ENCODE results near the gene KIAA1614.
"Not testable (repeated sequence)": the region's sequence is repeated elsewhere in the genome, so short reads cannot be mapped to it uniquely, and the experiment has no call there.

The KIAA1614 gene

GRCh38 chr1:180966744-180967536 lies 54.2 kb downstream of the KIAA1614 start:
- DNase-seq, result no peak

- no peak for DNase-seq
These were observed 54.9 kb downstream of the KIAA1614 start for GRCh38 chr1:180967558-180967957.

GRCh38 chr1:180968834-180969233 lies 56.1 kb downstream of the KIAA1614 start:
- not testable (repeated sequence) for DNase-seq

GRCh38 chr1:180969434-180969833 lies 56.7 kb downstream of the KIAA1614 start:
- no peak for DNase-seq

- no peak for DNase-seq
These were observed 57.8 kb downstream of the KIAA1614 start for GRCh38 chr1:180970333-180971079.

GRCh38 chr1:180971273-180971997 lies 58.7 kb downstream of the KIAA1614 start:
- no peak for DNase-seq

- no peak for DNase-seq
These were observed 60.7 kb downstream of the KIAA1614 start for GRCh38 chr1:180973369-180973768.

- no peak for DNase-seq
These were observed 61.5 kb downstream of the KIAA1614 start for GRCh38 chr1:180974236-180974635.

GRCh38 chr1:180975551-180975950 lies 62.9 kb downstream of the KIAA1614 start:
- DNase-seq, result no peak

- DNase-seq, result no peak
These were observed 63.5 kb downstream of the KIAA1614 start for GRCh38 chr1:180976191-180976590.

GRCh38 chr1:180976732-180977357 lies 64.1 kb downstream of the KIAA1614 start:
- no peak for DNase-seq

GRCh38 chr1:180981596-180982387 lies 69.1 kb downstream of the KIAA1614 start:
- DNase-seq, result no peak

GRCh38 chr1:180982422-180982821 lies 69.7 kb downstream of the KIAA1614 start:
- DNase-seq, result no peak

- DNase-seq, result no peak
These were observed 75.6 kb downstream of the KIAA1614 start for GRCh38 chr1:180988253-180988752.

- peak; percentile 3 for DNase-seq
These were observed 81.6 kb downstream of the KIAA1614 start for GRCh38 chr1:180994262-180994661.

- DNase-seq, result no peak
These were observed 85.3 kb downstream of the KIAA1614 start for GRCh38 chr1:180997843-180998504.

Measured in HCEC 1CT (cell line).